GM21723 (cell line): ENCODE measurements around the gene AFDN.

ENCODE experiments used
- ATAC-seq: cut with Tn5 transposase; IDR thresholded peaks from one replicate; pipeline ENCODE4 v1.9.1; 2021; ENCODE audit warnings: mild to moderate bottlenecking, moderate library complexity; ENCODE audit not compliant: unreplicated experiment

AFDN gene

GRCh38 chr6:167860550-167861226 lies 34.0 kb downstream of the AFDN start:
- ATAC-seq = no peak

DNA sequence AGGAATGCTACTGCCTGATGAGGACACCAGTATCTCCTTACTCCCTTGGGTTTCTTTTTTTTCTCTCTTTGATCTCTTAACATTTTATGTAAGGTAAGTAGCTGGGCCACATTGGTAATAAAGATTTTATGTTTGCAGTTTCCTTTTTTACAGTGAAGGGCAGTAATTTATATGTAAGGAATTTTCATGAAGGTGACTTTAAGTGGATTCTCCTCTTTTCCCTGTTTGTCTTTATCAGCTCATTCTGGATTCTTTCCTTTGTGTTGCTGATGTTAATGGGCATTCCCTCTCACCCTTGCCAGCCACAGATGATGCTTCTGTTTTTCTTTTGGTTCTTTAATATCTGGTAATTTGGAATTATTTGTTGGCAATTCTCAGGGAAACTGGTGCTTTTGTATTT lies 34.7 kb downstream of the AFDN start:
- no peak for ATAC-seq

DNA sequence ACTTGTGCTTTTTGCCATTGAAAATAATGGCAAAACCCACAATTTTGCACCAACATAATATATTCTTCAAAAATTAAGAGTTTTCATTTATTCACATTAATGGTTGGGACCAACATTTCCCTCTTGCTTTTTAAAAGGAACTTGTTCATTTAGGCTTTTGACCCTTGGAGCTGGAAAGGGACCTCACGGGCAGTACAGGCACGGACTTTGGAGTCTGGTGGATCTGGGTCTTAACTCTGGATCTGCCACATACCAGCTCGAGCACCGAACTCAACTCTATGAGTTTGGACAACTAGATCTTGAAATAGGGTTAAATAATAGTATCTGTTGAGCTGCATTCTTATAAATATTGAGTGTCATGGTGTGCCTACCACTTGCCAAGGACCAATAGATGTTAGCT lies 37.2 kb downstream of the AFDN start:
- ATAC-seq = no peak

- ATAC-seq = no peak
Measured at GRCh38 chr6:167866642-167867041, 39.9 kb downstream of the AFDN start.

DNA sequence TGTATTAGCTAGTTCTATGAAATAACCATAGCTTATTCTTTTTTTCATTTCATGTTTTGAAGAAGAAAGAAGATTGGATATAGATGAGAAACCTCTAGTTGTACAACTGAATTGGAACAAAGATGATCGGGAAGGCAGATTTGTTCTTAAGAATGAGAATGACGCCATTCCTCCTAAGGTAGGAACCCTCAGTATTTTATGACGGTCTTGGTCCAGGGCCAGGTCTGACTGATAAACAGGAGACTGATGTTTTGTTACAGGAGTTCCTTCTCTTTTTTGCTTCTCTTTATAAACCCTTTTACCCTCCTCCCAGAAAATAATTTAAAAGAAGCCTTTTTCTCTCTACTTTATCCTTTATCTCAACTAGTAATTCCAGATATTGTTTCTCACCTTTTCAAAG lies 43.6 kb downstream of the AFDN start:
- ATAC-seq = no peak

GRCh38 chr6:167872538-167873210 lies 46.0 kb downstream of the AFDN start:
- ATAC-seq = peak; percentile 60

- ATAC-seq = no peak
Measured at GRCh38 chr6:167877994-167878779, 51.5 kb downstream of the AFDN start.

GRCh38 chr6:167879612-167880011 lies 52.9 kb downstream of the AFDN start:
- ATAC-seq = no peak

GRCh38 chr6:167881327-167881726 lies 54.6 kb downstream of the AFDN start:
- ATAC-seq = no peak

GRCh38 chr6:167882244-167882643 lies 55.5 kb downstream of the AFDN start:
- ATAC-seq = no peak

DNA sequence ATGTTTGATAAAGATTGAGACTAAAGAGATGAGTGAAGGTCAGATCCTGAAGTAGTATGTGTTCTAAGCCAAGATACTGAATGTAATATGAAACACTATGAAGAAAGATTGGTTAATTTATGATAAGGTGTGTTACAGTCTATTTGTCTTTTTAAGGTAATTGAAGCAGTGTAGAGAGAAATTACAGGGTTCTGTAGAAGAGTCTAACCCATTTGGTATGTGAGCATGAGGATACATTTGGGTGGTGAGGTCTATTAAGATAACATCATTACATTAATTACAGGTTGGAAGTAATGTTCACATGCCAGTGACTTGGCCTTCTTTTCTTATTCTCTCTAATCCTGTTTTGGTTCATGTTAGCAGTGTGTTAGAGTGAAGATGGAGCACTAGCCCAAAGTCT lies 61.4 kb downstream of the AFDN start:
- no peak for ATAC-seq

DNA sequence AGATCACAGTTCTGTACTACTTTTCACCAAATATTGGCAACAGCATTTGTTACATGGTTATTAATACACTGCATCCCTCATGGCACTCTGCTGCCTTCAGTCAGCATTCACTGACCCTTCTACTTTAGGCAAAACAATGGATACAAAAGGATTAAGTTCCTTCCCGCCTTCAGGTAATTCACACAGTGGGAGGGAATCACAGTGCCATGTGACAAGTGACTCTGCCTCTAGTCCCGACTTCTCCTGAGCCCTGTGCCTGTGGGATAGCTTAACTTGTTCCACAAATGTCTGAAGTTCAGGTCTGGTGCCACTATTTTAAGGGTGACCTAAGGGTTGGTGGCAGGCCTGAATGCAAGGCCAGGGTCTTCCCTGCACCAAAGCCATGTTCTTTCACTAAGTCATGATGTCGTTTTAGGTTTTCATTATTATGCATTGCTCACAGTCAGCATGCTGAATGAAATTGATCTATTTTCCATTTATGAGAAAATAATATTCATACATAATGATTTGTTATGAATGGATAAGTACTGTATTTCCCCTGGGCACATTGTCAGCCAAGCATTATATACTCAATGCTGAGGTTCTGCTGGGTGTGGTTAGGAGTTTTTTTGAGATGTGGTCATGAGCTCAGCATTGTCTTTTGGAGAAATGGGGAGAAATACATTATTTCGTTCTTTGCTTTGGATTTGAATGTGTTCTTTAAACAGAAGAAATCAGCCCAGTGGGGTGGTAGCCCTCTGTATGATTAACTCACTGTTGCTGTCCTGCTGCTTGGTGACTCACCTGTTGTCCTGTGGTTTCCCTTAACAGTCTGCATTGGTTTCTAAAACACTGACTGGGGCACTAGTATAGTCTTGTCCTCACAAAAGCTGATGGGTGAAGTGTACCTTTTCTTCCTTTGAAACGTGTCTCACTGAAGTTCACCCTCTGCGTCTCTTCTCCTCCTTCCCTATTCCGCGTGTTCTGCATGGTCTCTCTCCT lies 66.4 kb downstream of the AFDN start:
- peak; percentile 80 for ATAC-seq

GRCh38 chr6:167894965-167895364 lies 68.3 kb downstream of the AFDN start:
- ATAC-seq = no peak

DNA sequence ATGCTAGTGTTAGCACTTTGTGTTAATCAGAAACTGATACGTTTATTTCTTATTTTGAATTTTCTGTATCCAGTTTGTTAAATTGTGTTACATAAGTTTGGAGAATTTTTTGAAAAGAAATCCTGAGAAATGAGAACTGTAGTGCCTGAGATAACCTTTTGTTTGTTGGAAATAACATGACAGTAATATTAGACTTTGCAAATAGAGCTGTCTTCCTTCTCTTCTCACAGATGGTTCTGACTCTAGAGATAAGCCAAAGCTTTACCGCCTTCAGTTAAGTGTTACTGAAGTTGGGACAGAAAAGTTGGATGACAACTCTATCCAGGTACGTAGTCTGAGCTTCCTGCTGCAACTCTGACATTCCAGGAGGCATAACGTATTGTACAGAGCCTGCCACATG lies 69.9 kb downstream of the AFDN start:
- ATAC-seq = no peak

GRCh38 chr6:167898673-167899311 lies 72.1 kb downstream of the AFDN start:
- peak; percentile 78 for ATAC-seq

DNA sequence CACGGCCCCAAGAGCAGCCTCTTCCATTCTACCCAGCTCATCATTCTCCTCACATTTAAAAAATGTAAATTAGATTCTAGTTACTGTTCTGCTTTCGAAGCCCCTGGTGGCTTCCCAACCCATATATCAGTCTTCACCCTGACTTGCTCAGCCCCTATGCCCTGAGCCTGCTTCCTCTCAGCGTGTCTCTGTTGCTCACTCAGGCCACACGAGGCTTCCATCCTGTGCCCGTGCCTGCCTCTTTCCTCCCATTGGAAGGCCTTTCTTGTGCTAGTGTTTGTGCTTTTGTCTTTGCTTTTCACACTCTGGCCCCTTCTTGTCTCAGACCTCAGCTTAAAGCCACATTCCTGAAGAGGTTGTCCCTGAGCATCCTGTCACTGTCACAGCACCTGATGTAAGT lies 78.1 kb downstream of the AFDN start:
- ATAC-seq = no peak

GRCh38 chr6:167906899-167907298 lies 80.2 kb downstream of the AFDN start:
- ATAC-seq = no peak

DNA sequence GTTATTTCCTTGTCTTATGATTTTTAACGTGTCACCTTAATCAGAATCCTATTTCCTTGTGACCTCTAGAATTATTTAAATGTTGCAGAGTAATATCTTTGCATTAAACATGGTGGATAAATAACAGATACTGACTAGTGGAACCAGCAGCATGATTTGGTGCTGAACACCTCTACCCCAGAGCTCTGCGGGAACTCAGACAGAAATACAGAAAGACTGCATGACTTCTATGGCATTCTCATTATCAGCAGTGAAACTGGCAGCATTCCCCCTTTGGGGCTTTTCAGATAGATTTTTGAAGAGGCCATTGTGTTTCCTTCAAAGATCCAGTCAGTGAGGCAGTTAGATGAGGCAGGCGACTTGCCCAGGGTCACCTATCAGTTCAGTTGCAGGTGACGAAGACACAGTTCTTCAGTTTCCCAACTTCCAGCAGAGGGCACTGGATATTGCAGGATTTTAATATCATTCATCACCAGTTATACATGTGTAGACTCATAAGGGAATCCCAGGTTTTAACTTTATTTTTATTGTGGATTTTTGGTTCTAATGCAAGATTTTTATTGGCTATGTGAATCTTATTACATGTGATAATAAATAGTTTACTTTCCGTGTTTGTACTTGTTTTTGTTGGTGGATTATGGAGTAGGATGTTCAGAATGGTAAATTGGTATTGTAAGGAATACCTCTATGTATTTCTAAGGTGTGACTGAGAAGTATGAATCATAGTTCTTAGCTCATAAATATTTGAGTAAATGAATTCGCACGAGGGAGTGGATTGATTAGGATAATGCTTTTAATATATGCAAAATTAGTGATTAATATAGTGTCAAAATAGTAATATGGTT lies 81.3 kb downstream of the AFDN start:
- no peak for ATAC-seq

- no peak for ATAC-seq
Measured at GRCh38 chr6:167910007-167910406, 83.3 kb downstream of the AFDN start.
